ENCODE measurements around the gene F5.

F5 gene

DNA sequence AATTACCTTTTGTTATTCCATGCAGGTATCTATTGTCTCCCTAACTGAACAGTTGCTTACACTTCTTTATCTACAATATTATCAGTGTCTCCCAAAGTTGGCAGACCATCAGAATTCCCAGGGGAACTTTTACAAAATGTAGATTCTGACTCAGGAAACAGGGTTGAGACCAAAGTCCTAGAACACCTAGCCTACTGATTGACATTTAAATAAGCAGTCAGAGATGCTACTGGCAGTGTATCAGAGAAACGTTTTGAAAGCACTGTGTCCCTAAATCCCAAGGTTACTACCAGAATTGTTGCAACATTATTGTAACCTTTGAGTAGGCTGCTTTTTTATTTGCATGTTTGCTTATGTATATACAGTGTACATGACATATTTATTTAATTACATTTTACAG, 1.8 kb upstream of the F5 start:
- DNase-seq (ENCODE audit: low spot score), result no peak

DNA sequence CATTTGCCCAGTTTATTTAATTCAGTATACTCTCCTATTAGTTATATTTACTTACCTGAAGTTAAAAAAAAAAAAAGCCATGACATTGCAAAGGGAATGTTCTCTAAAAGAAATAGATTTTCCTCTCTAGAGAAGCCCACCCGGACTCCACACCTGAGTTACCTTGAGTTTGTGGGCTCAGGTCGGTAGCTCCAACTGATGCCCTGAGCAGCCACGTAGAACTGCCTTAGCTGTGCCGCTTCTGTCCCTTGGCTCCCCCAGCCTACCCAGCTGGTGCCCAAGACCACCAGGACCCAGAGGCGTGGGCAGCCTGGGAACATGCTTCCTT, 250 bp downstream of the F5 start:
- no peak for DNase-seq (ENCODE audit: low spot score)

DNA sequence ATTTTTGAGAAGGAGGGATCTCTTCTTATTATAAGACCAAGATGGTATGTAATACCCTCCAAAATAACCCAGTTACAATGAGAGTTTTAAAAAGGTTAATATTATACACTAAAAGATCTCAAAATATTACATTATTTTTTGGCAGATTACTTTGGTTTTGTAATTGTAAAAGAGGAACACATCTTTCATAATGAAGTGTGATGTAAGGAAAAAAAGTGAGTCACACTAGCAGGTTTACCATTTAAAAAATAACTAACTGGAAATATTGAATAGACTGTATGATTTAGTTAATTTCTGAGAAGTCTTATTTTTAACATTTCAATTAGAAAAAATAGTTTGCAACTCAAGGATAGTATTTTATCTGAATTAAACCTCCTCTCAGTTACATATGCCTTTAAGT, 1.1 kb downstream of the F5 start:
- no peak for DNase-seq (ENCODE audit: low spot score)

DNA sequence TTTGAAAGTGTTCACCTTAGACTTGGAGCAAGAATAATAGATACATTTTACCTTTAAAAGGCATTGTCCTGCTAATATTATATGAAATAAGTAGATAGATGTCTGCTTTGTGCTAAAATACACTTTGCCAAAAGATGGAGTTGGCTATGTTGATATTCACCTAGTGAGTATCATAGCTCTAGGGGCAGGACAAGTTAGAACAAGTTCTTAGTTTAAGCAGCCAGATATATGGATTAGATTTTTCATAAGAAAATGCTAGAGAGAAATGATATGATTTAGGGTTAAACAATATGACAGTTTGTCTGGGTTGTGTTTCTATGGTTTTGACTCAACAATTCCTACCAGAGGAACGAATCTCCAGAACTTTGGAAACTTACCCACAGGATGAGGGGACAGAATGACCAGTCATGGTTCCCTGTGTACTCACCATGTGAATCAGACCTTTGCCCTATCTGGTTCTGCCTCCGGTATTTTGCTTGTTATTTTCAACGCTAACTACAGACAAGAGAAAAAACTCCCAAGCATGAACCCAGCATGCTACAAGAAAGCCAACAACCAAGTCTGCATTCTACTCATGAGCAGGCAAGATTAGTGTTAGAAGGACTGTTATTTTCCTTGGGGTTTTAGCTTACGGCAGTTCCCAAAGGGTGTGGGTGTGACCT, 1.7 kb downstream of the F5 start:
- DNase-seq (ENCODE audit: low spot score), result no peak

DNA sequence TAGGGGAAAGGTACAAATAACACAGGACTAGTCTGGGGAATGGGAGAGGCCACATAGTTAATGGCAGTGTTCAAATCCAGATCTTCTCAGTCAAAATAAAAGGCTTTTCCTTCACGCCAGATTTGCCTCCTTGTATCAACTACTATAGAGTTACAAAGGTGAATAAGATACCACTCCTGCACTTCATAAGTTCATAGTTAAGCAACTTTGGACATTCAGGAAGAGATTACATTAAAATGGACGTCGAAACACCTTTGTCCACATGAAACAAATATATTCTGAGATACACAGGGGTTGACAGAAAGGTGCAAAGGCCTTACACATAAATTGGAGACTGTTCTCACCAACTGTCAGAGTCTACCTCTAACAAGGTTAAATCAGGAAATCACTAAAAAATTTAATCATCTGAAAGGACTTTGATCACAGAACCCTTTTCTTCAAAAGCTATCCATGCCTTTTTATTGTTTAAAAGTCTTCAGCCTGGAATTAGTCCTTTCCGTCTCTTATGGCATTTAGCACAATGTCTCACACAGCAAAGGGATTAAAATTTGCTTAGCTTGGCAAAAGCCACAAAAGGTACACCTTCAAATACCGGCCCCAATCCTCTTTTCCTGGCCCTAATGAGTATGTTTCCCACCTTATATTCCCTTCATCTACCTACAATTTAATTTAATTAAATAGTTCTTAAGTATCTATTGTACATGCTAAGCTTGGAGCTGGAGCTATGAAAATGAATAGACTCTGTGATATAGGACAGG, 8.1 kb downstream of the F5 start:
- no peak for DNase-seq (ENCODE audit: low spot score)

DNA sequence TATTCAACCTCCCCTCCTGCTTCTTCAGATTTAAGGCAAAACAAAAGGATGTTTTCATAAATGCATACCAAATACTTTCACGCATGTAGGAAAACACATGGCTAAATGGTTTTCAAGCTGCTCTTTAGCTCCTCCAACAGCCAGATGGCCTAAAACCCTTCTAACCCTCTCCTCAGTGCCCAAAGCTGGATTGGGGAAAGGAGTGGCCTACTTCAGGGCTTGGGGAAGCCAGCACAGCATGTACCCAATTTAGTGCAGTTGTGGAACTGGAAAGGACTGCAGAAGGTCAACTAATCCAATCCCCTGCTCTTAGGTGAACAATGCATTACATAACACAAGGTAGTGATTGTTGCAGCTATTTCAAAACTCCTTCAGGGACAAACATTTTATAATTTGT, 9.3 kb downstream of the F5 start:
- DNase-seq (ENCODE audit: low spot score), result no peak

DNA sequence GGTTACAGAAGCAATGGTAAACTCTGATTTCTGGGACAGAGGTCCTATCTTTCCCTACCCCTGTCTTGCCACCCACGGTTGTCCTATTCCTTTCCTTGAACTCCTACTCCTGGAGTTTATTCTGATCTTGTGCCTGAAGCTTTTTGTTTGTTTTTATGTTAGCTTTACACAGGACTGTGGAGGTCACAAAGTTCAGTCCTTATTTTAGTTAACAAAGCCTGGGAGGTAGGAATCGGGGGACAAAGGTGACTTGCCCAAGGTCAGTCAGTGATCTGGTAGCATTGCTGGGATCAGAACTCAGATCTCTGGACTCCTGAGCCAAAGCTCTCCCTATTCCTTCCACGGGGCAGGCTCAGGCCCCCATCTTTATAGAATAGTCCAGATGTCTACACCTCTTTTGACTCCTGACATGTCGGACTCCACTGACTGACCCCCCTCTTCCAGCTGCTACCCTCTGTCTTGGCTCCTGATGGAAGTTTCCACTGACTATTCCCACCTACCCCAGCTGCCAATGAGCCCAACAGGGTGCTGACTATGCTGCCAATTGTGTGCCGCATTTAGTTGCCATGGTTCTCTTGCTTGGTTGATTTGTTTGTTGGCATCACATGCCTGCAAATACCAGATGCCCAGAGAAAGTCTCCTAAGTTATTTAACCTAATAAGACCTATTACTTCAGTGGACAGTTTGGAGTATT, 9.9 kb downstream of the F5 start:
- DNase-seq (ENCODE audit: low spot score), result no peak

DNA sequence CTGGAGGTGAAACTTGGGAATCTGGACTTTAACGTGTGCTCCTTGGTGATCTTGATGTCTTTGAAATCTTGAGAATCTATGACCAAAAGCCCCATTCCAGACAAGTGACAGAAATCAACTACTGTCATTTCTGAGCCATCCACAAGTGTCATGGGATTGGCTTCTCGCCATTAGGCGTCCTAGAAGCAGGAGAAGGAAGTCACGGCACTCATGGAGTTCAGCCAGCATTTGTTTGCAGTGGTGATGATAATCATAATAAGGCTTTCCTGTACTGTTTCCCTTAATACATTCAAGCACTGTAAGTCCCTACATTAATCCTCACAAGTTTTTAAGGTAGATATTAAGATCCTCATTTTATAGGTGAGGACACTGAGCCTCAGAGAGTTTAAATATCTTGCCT, 11.9 kb downstream of the F5 start:
- DNase-seq (ENCODE audit: low spot score), result no peak

DNA sequence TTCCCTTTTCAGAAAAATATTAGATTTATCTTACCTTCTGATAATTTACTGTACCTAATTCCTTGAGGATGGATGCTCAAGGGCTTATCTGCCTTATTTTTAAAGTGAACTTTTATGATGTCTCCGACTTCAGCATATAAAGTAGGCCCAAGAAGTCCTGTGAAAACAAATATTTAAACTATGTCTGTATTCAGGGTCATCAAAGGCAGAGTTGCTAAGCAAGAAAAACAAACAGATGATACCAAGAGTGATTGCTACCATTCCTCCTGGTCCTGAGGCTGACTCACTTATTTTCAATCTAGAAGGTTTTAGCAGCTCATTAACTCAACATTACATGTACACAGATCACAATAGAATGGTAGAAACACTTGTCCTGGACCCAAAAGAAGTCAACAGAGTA, 14.1 kb downstream of the F5 start:
- no peak for DNase-seq (ENCODE audit: low spot score)

DNA sequence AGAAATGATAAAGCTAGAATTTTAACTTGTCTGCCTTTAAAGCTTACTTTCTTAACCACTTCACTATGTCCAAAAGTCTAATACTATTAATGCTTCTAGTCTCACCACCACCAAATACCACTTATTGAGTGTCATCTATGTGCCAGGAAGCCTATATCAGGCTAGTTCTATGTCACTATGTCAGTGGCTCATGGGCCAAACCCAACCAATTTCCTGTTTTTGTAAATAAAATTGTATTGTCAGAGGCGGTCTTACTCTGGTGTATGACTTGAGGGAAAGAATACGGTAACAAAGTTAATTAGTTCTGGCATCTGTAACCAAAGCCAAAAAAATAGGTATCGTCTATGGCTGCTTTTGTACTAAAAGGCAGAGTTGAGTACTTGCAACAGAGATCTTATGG, 14.8 kb downstream of the F5 start:
- DNase-seq (ENCODE audit: low spot score), result no peak

DNA sequence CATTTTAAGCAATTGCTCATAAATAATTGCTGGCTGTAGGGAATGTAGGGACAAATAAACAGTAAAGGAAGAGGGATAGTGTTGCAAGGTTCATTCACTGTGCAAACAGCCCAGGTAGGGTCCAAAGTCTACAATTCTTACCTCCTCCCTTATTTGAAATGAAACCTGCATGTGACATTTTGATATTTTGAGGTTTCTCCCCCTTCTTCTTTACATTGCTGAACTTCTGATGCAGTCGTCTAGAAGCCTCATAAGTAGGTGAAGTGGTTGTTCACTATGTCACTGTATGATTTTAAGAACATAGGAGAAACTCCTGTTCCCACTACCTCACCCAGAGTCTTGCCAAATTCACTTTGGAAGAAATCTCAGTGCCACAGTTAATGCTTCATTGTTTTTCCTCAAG, 16.1 kb downstream of the F5 start:
- no peak for DNase-seq (ENCODE audit: low spot score)

DNA sequence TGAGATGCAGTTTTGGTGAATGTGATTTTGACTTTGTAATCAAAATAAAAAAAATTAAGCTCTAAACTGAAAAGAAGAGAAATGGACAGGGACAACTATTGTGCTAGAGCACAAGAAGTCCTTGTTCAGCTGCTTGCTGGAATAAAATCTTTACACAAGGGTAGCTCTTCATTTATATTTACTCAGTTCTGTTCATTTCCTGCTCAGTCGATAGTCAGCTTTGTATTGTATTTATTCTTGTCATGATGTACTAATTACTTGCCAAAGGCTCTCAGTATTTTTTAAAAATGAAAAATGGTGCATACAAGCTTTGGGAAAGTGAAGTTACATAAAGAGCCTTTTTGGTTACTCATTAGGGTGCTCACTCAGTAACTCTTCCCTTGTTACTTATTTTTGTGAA, 17.8 kb downstream of the F5 start:
- DNase-seq (ENCODE audit: low spot score), result no peak

DNA sequence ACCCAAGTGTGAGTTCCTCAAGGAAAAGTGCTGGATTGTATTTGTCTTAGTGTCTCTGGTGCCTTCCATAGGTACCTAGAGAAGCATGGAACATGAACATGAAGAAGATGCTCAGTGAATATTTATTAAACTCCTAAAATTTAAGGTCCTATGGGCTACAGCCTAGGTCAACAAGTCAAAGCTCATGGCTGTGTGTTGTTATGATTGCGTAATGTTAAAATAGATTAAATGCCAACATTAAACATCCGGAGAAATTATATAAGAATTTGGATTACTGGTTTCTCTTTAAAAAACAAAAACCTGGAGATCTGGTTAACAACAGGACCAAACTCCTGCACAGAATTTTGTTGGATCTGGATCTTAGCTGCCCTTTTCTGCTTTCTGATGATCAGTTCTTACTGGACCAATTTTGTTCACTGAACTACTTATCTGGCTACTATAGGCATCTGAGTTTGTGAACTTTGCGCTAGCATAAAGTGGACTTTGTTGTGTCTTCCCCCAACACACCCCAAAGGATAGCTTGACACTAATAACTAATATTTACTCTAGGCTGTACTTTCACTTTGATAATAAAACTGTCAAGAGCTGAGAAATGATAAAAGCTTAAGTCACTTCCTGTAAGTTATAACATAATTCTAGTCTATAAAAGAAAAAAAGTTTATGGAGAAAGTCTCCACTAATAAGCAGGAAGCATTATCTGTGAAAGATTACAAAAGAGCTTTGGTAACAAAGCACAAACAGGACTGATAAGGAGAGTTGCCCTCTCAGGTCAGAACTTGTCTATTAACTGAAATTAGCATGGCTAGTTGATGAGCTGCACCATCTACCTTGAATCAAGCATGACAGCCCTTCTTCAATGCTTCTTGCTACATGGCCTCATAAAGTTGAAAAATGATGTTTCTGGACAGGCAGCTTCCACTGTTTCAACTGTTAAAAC, 20.7 kb downstream of the F5 start:
- no peak for DNase-seq (ENCODE audit: low spot score)

DNA sequence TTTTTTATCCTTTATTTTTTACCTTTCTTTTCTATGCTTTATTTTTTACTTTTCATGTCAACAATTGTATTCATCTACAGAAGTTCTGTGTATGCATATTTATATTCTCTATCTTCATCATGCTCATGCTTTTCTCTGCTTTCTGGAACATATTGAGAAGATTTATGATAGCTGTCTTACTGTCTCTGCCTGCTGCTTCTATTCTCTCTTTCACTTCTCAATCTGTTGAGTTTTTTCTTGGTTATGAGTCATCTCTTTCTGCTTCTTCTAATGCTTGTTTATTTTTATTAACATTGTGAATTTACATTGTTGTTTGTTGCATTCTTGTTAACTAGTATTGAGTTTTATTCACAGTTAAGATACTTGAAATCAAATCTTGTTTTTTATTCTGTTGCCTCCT, 22.6 kb downstream of the F5 start:
- no peak for DNase-seq (ENCODE audit: low spot score)

DNA sequence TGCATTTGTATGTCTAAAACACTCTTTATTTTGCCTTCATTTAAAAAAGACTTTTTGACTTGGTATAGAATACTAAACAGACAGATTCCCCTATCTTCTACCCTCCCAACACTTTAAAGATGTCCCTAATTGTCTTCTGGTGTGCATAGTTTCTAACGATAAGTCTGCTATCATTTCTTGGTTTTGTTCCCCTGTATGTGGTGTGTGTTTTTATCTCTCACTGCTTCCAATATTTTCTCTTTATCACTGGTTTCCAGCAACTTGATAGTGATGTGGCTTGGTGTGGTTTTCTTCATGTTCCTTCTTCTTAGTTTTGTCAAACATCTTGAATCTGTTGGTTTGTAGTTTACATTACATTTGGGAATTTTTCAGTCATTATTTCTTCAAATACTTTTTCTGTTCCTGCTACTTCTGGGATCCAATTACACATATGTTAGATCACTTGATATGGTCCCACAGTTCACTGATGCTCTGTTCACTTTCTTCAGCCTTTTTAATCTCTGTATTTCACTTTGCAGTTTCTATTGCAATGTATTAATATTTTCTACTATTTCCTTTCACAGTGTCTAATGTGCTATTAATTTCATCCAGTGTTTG, 23.2 kb downstream of the F5 start:
- no peak for DNase-seq (ENCODE audit: low spot score)

DNA sequence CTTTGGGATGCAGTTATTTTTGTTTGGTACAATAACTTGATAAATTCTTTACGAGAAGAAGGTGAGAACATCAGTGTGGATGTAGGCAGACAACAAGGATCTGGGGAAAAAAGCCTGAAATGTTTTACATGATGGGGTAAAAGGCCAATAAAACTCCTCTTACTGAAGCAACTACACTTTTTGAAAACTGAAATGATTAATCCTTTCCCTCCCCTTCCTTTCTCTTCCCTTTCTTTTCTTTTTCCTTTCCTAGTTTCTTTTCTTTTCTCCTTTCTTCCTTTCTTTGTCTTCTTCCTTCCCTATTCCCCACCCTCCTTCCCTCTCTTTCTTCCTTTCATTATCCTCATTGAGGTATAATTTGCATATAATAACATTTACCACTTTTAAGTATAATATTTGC, 24.6 kb downstream of the F5 start:
- DNase-seq (ENCODE audit: low spot score), result no peak

DNA sequence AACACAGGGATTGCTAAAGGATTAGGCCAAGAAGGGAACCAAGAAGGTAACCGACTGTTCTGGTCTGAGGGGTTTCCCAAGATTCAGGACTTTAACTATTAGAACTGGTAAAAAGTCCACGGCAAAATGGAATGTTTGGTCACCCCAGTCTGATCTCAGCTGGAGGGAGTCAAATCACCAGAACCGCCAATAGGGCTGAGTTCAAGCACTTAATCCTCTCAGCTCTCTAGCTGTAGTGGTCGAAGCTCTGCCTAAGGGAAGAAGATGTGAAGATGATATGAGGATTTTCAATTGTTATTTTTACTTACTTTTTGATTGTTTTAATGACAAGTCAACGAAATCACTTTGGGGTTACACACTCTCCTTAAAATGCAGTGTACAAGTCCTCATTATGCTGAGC, 29.1 kb downstream of the F5 start:
- no peak for DNase-seq (ENCODE audit: low spot score)

DNA sequence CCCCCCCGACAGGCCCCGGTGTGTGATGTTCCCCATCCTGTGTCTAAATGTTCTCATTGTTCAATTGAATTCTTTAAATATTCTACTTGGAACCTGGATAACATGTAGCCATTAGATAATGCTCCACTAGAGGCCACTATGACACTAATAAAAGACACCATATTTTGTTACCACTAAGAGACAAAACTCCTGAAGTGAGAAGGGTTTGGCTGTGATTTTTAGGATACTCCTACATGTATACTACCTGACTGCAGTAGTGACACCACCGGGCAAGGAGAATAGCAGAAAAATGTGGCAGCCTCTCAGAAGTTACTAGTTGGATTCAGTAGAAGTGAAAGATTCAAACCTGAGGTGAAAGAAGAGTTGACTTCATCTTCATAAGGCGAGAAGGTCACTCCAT, 36.0 kb downstream of the F5 start:
- no peak for DNase-seq (ENCODE audit: low spot score)

DNA sequence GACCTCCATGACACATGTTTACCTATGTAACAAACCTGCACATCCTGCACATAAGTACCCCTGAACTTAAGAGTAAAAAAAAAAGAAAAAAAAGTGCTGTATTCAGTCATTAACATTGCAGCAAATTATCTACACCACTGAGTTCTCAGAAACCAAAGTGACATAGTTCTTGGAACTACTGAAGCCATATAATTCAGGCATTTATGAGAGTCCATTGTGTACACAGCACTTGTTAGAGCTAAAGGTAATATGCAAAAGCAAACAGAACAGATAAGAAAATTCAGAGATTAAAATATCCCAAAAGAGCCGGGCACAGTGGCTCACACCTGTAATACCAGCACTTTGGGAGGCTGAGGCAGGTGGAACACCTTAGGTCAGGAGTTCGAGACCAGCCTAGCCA, 38.0 kb downstream of the F5 start:
- DNase-seq (ENCODE audit: low spot score), result no peak

DNA sequence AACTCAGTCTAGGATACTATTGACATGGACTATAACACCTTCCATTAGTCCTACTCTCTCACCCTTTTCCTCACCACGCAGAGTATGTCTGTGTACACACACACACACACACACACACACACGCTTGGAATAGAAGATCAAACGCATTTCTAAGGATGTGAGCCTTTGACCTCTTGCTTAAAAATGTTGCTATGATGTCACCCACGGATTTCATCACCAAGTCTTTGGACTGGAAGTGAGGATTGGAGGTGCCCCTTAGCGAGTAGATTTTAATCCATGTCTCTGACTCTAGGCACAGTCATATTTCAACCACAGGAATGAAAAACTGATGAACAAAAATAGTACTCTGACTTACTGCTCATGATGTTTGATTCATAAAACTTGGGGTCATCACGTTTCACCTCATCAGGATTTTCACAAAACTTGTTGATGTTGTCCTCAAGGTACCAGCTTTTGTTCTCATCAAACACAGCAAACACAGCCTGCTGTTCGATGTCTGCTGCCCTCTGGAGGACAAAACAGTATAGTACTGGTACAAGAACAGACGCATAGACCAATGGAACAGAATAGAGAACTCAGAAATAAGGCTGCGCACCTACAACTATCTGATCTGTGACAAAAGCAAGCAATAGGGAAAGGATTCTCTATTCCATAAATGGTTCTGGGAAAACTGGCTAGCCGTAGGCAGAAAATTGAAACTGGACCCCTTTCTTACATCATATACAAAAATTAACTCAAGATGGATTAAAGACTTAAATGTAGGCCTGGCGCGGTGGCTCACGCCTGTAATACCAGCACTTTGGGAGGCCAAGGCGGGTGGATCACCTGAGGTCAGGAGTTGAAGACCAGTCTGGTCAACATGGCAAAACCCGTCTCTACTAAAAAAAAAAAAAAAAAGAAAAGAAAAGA, 39.9 kb downstream of the F5 start:
- no peak for DNase-seq (ENCODE audit: low spot score)

DNA sequence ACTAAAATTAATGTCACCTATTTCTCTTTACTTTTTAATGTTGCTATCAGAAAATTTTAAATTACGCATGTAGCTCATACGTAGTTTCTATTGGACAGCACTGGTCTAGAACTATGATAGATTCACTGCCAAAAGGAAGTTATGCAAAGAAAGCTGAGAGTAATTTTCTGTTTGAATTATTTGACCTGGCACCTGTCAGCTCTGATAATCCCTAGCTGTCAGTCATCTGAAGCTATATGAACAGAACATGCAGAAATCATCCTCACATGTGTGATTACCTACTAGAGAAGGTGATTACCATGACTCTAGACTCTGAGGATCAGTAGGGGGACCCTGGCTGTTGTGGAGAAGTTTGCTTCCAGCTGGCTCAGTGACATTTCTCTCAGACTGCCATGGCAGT, 40.8 kb downstream of the F5 start:
- no peak for DNase-seq (ENCODE audit: low spot score)

Data from left forelimb (tissue), 1 donor.